Measurements from ENCODE around the gene ILK.

ILK gene

DNA sequence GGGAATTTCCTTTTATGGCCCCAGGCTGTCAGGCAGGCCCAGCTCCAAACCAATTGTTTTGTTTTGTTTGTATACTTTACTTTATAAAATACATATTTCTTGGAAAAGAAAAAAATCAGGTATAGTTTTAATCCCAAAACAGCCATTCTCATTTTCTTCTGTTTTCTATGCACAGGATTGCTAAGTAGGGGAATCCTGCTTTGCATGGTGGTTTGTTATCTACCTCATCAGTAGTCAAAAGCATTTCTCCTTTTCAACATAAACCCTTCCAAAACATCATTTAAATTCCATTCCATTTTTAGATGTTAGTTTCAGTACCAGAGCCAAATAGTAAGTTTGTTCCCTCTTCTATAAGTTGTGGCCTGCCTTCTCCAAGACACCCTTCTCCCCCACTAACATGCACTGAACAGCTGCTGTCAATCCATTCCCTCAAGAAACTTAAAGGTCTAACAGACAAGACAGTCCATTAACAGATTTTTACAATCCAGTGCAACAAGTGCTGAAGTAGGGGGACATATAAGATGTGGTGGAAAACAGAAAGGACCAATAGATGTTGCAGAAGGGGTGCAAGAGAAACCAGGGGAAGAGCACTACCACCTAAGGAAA, 3.7 kb downstream of the ILK start:
- no peak for DNase-seq

DNA sequence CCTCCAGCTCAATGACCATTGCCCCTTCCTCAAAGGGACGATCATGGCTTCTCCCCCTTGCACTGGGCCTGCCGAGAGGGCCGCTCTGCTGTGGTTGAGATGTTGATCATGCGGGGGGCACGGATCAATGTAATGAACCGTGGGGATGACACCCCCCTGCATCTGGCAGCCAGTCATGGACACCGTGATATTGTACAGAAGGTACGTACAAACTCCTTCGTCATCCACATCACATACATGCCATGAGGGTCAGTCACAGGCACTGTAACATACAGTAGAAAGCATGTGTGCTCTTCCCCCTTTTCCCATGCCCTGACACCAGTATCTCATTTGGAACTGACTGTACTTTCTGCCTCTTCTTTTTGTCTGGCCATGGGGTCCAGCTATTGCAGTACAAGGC, 4.4 kb downstream of the ILK start:
- no peak for DNase-seq

DNA sequence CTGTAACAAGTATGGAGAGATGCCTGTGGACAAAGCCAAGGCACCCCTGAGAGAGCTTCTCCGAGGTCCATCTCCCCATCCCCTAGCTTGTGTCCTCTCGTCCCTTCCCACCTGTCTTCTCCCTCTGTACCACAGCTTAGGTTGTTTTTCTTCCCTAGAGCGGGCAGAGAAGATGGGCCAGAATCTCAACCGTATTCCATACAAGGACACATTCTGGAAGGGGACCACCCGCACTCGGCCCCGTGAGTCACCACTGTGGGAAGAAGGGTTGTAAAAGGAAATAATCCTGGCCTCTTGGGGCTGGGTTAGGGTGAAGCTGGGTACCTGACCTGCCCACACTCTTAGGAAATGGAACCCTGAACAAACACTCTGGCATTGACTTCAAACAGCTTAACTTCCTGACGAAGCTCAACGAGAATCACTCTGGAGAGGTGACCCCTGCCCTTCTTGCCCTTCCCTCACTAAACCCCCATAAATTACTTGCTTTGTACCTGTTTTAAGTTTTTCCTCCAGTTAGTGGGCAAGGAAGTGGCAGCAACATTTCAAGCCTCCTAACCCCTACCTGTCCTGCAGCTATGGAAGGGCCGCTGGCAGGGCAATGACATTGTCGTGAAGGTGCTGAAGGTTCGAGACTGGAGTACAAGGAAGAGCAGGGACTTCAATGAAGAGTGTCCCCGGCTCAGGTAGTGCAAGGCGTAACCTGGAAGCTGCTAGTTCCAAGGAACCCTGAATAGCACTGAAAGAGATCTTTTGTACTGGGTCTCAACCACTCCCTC, 5.3 kb downstream of the ILK start:
- no peak for DNase-seq

DNA sequence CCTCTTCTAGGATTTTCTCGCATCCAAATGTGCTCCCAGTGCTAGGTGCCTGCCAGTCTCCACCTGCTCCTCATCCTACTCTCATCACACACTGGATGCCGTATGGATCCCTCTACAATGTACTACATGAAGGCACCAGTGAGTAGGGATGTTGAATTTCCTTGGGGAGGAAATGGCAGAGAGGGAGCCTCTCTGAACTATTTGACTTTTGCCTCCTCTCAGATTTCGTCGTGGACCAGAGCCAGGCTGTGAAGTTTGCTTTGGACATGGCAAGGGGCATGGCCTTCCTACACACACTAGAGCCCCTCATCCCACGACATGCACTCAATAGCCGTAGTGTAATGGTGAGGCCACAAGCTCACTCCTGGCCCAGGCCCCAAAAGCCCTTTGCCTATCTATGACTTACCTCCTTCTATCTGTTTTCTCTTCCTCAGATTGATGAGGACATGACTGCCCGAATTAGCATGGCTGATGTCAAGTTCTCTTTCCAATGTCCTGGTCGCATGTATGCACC, 6.0 kb downstream of the ILK start:
- DNase-seq = no peak

DNA sequence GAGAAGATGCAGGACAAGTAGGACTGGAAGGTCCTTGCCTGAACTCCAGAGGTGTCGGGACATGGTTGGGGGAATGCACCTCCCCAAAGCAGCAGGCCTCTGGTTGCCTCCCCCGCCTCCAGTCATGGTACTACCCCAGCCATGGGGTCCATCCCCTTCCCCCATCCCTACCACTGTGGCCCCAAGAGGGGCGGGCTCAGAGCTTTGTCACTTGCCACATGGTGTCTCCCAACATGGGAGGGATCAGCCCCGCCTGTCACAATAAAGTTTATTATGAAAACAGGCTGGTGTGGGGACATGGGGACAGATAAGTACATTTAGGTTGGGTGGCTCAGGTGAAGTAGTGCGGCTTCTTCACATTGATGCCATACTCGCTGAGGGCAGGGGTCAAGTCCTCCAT, 7.0 kb downstream of the ILK start:
- no peak for DNase-seq

DNA sequence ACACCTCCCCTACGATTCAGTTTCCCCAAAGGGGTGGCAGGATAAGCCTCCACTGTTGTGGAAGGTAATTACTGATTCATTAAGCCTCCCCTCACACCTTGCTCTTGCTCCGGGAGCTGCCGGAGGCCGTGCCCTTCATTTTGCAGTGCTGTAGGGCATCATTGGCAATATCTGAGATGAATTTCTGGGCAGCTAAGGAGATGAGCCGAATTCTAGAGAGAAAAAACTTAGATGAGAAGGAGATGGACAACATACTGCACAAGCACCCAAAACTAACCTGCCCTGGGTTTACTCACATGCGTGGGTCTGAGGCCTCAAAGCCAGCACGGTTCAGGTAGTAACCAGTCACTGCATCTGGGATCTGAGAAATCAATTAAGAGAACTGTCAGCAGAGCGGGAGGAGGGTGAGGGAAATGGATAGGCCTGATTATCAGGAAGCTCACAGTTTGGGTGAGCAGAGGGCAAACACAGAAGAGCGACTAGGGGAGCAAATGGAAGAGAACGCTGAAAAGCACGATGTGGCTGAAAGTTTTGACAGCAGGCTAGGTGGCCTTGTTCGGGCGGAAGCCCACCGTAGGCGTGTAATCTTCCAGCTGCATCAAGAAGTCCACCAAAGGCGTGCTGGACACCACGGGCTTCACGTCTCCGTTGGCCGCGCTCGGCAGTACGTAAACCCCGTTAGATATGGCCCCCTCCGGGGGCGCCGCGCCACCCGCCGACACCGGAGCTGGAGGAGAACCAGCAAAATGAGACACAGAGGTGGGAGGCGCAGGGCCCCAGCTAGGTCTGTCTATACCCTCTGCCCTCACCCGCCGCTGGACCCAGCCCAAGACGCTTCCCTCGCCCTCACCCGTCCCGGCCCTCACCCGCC, 7.8 kb downstream of the ILK start:
- DNase-seq = peak; percentile 23

DNA sequence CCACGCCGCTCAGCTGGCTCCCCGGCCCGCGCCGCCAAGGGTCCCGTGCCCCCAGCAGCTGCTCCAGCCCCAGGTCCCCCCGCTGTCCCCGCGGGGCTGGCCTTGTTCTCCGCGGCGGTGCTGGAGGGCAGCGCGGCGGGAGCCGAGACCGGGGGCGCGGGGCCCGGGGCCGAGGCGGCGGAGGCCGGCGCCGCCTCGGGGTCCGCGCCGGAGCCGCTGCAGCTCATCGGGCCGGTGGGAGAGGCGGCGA, 8.3 kb downstream of the ILK start:
- no peak for DNase-seq

DNA sequence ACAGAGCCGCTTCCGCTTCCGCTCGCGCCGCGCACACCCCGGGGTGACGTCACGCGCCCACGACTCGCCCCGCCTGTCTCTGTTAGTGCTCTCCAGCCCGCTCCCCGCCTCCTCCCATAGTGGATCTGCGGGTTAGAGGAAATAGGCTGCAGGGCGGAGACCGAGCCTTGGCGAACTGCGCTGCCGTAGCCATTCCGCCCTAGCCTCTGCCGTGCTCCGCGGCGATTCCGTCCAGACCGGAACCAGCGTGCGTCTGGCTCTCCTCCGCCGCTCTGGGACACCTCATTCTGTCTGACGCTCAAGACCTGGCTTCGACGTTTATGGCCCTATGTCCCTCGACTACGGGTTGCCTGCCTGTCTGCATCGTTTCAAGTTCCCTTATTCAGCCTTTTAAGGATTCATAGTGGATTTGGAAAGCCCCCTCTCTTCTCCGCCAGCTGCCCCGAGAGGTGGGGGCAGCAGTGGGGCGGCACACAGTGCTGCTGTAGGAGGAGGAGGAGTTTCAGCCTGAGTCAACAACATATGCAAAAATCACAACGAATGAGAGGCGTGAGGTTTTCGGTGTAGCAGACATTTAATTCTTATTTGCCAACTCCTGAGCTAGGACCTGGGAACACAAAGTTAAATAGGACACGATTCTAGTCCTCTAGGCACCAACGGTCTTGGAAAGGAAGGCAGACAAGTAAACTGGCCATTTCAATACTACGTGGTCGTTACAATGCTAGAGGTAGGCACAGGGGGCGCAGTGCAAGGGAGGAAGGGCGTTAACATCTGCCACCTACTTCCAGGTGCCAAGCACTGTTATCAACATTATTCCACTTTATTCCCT, 8.9 kb downstream of the ILK start, which contains the start of gene TAF10:
Gene TAF10, minus strand, starts transcription at position 4 of the 829 bp plus-strand sequence. CDS start 27 bp downstream, outside the sequence.
- peak; percentile 98 for DNase-seq

DNA sequence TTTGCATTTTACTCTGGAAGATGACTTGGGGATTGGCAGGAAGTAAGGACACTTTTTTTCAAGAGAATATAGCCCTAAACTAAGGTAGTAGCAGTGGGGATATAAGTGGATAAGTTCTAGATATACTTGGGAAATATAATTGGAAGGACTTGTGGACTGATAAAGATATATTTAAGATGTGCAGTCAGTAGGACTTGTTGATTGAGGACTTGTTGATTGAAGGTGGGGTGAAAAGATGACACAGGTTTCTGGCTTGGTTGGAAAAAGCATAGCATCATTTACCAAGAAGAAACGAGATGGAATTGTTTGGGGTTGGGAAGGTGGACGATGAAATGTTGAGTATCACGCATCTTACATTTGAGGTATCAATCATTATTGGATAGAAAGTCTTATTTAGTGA, 9.9 kb downstream of the ILK start:
- no peak for DNase-seq

DNA sequence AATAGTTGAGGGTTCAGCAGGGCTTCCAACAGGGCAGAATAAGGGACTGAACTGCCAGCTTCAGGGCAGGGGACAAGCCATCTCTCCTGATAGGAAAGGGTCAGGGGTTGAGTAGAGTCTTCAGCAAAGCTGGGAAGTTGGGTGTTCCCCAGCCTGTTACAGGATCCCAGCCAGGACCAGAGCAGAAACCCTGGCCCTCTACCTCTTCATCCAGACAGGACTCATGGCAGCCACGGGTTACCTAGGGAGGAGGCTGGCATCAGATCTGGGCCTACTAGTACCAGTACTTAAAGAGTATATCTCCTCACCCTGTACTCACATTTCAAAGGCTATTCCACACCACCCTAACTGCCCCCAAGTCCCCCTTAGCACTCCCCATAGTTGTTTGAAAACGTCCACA, 10.9 kb downstream of the ILK start:
- no peak for DNase-seq

DNA sequence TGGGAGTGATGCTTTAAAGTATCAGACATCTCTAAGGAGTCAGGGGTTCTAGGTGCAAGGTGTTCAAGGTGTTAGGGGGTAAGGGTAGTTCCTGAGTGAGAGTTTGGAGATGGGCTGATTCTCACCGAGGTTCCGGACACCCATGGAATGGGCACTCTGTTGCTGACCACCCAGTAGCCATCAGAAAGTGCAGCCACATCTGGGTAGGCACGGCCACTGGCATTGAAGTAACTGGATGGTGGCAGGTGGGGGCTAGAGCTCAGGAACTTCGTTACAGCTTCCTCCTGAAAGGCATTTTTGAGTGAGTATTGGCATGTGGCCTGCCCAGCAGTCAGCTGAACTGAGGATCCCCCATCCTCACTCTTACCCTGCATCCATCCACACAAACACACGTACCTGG, 11.5 kb downstream of the ILK start:
- DNase-seq = no peak

DNA sequence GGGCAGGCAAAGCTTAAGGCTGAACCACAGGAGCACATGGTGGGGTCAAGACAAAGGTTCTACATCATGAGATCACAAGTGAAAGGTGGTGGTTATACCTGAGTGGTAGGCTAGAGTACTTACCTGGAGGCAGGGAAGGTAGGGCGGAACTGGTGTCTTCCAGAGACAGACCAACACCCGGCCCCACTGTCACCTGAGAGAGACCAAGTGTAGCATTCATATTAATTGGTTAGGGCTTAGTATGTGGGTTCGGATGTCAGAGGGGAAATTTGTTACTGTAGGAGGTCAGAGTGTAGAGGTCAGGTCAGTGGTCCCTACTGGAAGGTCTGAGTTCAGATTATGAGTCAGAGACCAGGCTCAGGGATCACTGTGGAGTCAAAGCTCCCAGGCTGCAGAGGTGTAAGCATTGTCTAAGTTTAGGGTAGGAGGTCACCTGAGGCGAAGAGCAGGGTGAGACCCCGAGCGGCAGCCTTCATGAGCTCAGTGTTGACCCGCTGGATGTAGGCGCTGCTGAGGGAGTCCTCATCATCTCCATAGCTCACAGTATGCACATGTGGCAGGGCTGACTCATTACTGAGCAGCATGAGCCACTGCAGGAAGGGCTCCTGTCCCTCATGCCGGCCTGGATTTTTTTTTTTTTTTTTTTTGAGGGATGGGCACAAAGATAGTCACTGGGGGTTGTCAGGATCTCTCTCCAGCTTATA, 12.5 kb downstream of the ILK start:
- DNase-seq = no peak

DNA sequence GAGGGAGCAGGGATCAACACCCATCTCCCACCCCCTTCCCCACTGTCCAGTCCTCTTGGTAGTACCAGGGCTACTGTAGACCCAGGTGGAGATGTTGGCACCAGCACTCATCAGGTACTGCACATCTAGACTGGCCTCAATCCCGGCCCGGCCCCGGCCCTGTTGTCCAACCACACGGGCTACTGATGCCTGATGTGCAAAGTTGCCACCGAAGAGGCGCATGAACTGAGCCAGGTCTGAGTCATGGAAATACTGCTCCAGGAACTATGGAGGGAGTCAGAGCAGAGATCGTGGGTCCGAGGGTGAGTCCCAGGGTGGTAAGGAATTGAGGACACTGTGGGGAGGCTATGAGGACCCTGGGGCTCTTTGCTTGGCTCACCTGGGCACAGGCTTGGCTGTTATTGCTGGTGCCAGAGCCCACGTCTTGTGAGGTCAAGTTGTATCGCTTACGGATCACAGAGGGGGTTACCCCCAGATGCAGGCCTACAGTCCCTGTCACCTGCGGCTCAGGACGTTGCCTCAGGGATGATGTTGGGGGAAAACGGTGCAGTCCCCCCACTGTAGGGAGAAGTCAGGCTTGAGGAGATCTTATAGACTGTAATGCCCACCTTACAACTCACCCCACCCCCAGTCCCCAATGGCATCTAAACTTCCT, 13.1 kb downstream of the ILK start:
- DNase-seq = no peak

DNA sequence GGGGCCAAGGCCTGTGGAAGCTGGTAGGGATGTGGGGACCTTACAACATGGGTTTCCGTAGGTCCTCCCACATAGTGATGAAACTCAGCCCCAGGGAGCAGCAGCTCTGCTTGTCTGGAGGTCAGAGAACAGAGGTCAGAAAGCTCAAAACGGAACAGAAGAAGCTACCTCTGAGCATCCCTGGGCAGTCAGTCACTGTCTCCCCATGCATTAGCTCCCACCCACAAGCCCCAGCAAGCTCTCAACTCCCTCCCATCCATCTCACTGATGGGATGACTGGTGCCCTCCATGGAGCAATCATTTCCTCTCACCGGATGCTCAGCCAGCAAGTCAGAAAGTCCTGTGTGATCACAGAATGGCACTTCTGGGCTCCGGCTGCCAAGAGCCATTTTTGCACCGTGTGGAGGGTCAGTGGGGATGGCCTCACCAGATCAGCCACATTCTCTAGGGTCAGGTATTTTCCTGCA, 13.8 kb downstream of the ILK start:
- DNase-seq = no peak

DNA sequence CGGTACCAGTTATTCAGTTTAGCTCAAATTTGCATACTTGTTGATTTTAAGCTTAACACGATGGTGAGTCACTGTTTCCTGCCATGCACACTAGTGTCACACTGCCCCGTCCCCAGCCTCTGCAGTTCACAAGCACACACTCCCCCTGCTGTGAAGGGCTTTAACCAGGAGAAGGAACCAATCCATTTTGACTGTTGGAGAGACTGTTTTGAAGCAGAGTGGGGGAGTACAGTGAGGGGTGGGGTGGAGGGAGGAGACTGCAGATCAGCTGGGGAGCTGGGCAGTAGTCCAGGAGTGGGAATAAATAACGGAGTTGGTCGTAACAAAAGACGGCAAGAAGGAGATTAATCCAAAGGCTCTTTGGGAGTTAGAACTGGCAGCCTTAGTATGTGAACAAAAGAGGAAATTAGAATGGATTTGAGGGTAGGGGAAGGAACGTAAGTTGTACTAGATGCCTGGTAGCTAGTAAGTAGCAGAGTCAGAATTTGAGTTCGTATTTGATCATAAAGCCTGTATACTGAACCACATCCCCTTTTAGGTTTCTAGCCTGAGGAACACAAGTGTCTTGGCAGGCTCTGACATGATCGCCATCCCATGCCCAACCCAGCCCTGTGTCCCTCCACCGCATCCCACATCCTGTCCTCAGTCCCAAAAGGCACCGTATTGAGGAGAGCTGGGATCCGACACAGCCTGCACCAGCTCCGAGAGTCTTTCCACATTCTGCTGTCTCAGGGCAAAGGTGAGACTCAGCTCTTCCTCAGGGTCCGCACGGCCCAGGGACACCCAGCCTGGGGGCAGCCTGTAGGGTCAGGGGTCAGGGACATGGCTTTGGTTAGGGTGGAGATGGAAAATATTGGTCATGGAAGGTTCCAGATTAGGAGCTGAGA, 14.8 kb downstream of the ILK start:
- peak; percentile 17 for DNase-seq

DNA sequence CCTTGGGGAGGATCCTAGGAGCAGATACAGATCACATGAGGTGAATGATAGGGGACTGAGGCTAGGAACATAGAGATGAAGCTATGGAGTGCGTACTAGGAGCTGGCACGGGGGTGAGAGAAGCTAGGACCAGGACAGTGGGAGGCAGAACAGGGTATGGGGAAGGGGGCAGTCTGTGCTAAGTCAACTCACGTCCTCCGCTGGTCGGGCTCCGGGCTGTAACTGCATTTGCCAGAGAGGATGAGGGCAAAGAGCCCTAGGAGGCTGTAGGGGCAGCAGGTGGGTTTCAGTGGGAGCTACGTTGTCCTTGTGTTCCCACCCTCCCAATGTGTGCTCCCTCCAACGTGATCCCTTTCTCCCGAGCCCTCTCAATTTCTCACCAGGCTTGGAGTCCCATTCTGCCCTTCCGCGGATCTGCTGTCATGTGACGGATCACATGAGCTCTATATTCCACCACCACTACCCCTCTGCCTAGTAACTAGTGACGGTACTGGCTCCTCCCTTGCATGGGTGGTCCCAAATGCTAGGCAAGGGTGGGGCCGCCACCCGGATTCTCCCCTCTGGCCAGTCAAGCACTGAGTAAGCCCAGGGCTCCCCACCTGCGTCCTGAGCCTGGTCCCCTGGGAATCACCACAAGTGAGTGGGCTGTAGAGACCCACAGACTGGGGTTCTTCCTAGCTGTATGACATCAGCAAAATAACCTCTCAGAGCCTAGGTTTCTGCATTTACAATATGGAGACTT, 15.6 kb downstream of the ILK start, which contains the start of gene TPP1:
Gene TPP1, minus strand, starts transcription at position 419 of the 742 bp plus-strand sequence. Its CDS starts 22 bp downstream, at position 397.
- peak; percentile 99 for DNase-seq

DNA sequence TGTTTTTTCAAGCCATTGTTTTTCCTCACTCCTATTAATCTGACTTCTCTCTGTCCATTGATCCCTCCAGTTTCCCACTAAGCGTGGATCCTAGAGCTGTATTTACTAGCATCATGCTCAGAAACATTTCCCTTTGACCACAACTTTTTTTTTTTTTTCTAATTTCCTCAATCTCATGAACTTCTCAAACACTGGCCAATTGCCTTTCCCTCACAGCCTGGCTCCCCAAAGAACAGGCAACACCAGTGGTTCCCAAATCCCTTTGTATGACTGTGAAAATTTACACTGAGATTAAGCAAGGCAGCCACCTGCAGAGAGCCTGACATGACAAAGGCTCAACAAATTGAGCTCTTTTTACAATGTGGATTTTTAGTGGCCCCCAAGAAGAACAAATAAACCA, 17.1 kb downstream of the ILK start:
- DNase-seq = no peak

DNA sequence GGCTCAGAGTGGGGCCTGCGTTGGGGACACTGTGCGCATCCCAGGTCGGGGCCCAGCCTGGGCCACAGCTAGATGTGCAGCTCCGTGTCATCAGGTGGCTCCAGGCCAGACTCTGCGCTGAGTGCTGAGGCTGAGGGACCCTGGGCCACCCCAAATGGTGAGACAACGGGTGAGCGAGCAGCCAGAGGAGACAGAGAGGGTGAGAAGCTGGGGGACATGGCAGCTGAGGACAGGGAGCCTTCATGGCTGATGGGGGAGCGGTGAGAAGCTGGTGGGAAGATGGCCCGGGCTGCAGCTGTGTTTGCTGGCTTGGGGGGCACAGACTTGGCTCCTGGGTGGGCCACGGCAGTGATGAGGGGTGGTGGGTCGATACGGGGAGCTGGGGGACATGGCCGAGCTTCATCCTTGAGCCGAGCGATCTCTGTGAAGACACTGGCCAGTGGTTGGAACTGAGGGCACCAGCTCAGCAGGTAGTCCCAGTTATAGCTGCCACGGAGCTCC, 18.2 kb downstream of the ILK start:
- no peak for DNase-seq
